Measurements from ENCODE around the gene LIN37.
A peak's percentile ranks its signal among the peaks of the same experiment; 100 is the strongest.
"Not testable (repeated sequence)": the region's sequence is repeated elsewhere in the genome, so short reads cannot be mapped to it uniquely, and the experiment has no call there.

The LIN37 gene

DNA sequence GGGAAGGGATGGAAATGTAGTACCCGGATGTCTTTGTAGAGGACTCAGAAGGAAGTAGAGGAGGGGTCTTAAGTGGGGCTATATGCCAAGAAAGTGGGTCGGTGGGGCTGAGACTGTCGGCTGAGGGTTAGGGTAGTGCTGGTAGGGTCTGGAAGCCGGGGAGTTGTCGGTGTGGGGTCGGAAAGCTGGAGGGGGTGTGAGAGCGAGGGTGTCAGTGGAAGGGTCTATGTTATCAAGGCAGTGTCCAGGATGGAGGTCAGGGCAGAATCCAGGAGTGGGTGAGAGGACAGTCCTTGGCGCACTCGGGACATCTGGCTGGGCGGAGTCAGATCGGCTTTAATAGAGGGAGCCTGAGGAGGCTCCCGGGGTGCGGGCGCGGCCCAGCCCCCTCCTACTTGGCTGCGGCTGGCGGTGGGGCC lies 6.8 kb downstream of the LIN37 start:
- no peak for DNase-seq

DNA sequence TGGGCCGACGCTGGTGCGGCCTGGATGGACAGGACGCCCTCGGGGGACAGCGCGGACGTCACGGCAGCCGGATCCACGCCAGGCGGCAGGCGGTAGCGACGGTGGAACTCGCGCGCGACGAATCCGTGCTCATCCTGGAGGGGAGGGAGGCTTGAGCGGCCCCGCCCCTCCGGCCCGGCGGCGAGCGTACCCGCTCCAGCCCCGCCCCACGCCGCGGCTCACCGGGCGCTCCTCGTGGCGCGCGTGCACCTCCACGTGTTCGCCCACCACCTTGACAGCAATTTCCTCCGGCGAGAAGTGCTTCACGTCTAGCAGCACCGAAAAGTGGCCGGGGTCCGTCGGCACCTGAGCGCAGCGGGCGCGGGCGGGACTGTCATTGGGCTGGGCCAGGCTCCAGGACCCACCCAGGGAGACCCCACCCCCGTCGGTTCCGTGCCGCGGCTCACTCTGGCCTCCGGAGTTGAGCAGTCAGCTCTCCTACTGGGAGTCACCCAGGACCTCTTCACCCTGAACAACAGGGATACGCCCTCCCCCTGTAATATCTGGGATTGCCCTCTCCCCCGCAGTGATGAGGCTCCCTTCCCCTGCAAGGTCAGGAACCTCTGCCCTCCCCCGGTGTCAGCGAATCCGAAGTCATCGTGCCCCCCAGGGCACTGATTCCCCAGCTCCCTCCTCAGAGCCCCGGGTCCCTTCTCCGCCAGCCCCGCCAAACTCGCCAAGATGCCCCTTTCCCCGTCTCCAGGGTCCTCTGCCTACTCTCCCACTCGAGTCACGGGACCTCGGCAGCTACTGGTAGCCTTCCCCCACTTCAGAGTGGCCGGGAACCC lies 7.4 kb downstream of the LIN37 start:
- DNase-seq, result peak; percentile 68

DNA sequence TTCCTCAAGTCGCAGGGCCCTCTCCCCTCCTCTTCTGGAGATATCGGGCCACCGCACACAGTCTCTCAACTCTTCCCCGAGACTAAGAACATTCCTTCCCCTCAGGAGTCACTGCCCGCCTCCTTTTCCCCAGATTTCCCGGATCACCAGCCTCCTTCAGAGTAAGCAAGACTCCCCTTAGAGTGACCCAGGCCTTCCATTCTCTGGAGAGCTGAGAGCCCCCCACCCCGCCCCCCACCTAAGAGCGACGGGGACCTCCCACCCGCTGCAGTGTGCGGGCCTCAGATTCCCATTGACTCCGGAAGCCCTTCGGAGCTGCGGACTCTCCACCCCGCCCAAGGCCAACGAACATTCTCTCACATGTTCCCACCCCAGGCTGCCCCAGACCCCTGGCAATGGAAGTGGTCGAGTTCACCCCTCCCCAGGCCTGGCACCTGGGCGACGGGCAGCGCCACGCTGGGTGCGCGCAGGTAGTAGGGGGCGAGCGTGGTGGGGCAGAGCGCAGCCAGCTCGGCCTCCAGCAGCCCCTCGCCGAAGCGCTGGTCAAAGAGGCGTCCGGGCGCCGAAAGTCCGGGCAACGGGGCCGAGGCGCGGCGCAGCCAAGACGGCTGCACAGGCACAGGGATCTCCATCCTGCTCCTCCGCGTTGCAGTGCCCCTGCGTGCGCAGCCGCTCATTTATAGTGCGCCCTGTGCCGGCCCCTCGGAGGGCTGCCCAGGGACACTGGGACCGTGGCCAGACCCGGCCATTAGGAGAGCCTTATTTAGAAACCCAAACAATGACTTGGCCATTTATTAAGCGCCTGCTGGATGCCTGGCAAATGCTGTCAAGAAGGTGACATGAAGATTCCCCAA lies 8.2 kb downstream of the LIN37 start, which contains the start of gene HSPB6:
TSS of gene HSPB6 (minus strand) at position 653 of the 854 bp plus-strand sequence. CDS start at position 632, 21 bp downstream.
- DNase-seq, result peak; percentile 51

DNA sequence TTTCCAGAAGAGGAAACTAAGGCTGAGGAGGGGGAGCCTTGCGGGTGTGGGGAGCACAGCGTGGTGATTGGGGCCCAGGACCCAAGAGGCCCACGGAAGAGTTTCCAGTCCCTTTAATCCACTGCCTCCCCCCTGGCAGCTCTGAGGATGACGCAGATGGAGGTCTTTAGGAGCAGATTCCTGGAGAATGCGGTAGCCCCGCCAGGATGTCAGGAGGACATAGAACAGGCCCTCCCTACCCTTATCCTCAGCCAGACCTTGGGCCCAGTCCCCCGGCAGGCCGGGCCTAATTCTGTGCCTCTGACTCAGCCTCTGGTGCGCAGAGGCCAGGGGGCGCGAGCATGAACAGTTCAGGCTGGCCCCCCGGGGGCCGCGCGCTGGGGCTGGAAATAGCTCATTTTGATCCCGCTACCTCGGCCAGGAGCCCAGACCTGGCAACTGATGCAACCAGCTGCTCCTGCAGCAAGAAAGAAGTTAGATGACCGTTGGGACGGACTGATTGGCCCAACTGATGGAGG lies 8.9 kb downstream of the LIN37 start:
- DNase-seq, result peak; percentile 65

DNA sequence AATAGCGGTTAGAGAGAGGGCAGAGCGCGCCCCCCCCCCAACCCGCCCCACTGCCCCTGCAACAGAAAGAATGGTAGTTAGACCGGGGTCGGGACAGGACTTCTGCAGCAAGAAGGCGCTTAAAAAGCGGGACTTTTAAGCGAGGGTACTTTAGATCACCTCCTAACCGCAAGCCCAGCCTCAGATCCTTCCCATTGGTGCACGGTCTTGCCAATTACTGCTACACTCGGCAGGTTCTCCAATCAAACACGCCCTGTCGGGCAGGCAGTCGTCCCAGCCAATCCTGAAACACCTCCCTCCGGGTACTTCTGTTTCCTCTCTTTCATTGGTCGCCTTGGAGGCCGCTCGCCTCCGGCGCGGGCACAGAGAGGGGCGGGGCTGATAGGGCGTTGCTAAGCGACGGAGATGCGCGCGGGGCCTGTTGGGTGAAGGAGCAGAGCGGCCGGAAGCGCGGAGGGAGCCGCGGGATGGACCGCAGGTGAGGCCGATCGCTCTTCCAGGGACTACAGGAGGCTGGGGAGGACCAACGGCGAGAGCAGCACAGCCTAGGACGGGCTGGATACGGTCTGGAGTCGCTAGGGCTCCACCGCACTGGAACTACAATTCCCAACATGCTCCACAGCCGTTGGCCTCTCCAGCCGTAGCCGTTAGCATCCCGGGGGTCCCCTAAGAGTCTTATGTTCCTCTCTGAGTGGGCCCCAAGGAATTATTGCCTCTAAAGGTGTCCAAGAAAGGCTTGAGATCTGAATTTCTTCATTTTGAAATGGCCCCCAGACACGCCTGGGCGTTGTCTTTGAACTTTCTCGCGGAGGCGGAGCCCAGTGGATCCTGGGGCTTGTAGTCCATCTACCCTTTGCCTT lies 9.6 kb downstream of the LIN37 start, which contains the start of gene PROSER3:
TSS of gene PROSER3 (plus strand) at position 428 of the 860 bp plus-strand sequence. CDS start at position 468, 40 bp downstream.
- peak; percentile 100 for DNase-seq

DNA sequence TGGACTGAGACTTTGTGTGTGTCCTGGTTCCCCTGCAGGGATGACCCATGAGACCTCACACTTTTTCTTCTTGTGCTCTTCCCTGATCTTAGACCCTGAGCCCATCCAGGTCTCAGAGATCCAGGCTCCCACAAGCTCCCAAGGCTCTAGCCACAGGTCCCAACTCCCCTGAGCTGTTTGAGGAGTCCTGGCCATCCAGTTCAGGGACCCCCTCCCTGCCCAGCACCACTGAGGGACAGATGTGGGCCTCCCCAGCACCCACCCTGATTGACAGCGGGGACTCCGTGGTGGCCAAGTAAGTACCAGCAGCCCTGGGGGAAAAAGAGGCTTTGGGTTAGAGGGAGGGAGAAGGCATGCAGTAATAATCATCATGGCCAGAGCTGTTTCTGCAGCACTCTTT lies 11.3 kb downstream of the LIN37 start:
- no peak for DNase-seq

DNA sequence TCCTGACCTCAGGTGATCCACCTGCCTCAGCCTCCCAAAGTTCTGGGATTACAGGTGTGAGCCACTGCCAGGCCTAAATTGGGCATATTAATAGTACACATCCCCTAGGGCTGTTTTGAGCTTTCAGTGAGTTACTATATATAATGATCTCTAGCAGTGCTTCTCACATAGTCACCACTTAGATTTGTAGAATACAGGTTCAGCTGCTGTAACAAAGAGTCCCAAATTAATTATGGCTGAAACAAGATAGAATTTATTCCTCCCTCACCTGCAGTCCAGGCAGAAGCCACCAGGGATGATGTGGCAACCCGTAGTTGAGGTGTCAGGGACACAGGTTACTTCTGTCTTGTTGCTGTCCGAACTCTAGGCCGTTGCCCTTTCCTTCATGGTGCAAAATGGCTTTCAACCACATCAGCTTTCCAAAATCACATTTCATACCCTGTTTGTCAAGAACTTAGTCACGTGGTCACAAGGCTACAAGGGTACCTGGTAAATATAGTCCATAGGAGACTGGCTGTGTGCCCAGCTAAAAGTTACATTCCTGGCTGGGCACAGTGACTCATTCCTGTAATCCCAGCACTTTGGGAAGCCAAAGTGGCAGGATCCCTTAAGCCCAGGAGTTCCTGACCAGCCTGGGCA lies 12.5 kb downstream of the LIN37 start:
- DNase-seq, result no peak

DNA sequence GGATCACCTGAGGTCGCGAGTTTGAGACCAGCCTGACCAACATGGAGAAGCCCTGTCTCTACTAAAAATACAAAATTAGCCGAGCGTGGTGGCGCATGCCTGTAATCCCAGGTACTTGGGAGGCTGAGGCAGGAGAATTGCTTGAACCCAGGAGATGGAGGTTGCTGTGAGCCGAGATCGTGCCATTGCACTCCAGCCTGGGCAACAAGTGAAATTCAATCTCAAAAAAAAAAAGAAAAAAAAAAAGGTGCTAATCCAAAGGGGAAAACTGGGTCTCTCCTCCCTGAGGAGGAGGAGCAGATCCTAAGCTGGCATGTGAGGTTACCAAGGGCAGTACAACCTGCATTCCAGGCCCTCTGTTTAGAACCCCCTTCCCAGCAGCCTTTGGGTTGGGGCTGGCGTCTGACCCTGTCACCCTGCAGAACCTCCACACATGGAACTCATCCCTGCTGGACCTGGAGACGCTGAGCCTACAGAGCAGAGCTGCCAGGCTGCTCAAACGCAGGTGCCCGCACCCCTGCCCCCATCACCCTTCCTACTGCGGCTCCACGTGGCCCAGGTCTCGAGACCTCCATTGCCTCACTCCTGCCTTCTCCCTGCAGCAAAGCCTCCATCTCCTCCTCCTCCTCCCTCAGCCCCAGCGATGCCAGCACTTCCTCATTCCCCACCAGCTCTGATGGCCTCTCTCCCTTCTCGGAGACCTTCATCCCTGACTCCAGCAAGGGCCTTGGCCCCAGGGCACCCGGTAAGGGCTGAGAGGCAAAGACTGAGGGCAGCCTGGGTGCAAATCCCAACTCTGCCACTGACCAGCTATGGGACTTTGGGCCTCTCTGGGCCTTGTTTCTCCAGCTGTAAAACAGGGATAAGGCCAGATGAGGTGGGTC lies 16.3 kb downstream of the LIN37 start:
- no peak for DNase-seq

DNA sequence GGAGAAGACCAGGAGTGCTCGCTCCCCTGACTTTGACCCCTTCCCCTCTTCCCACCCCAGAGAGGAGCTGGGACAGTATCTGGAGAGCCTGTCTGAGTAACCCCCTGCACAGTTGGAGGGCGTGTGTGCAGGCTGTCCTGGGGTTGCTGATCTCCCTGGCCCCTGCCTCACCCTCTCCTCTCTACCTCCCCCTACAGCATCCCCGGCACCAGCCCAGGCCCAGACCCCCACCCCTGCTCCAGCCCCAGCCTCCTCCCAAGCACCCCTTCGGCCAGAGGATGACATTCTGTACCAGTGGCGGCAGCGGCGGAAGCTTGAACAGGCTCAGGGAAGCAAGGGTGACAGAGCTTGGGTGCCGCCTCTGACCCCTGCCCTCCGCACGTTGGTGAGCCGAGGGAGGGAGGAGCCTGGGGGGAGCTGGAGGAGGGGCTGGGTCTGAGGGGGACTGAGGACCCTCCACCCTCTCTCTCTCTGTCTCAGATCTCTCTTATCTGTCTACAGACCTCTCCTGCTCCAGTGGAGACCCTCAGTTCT lies 18.3 kb downstream of the LIN37 start:
- DNase-seq, result no peak

DNA sequence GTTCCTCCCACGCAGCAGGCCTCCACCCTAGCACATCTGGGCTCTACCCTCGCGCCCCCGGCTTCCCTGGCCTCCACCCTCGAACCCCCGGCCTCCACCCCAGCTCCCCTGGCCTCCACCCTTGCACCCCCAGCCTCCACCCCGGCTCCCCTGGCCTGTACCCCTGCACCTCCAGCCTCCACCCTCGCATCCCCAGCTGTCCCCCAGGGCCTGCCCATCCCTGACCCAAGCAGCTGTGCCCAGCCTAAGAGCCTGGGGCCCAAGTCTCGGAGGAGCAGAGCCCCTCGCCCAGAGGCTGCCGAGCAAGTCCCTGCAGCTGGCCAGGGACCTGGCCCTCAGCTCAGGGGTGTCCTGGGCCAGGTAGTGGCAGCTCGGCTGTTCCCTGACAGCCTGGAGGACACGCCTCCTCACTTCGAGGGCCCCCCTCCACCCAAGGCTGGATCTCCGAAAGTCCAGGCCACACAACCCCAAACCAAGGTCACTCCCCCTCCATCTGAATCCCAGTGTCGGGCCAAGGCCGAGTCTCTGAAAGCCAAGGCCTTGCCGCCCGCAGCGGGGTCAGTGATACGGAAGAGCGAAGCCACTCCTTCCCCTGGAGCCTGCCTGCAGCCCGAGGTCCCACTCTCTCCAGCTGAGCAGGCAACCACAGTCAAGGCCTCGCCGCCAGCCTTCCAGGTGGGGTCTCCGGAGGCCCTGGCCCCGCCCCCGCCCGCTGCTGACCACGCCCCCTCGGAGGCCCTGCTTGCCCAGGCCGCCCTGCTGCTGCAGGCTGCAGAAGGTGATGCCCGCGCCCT lies 19.1 kb downstream of the LIN37 start:
- no peak for DNase-seq

DNA sequence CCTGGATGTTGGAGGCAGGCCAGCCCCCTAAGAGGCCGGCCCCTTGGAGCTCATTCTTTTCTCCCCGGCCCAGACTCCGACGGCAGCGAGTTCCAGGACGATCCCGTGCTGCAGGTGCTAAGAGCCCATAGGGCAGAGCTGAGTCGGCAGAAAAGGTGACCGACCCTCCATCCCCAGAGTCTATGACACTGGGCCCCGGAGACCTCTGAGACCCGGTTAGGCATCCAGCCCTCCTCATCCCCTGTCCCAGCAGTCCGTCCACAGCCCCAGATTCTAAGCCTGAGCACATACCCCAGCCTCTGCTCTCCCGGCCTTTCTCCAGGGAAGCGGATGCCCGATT lies 19.7 kb downstream of the LIN37 start:
- no peak for DNase-seq

DNA sequence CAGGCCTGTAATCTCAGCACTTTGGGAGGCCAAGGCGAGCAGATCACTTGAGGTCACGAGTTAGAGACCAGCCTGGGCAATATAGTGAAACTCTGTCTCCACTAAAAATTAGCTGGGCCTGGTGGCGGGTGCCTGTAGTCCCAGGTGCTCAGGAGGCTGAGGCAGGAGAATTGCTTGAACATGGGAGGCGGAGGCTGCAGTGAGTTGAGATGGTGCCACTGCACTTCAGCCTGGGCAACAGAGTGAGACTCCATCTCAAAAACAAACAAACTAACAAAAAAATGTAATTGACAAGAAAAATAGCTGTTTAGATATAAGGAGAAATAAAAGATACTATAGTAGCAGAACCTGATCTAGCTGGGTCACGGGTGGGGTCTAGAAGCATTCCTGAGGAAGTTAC lies 24.0 kb downstream of the LIN37 start:
- DNase-seq, result not testable (repeated sequence)

DNA sequence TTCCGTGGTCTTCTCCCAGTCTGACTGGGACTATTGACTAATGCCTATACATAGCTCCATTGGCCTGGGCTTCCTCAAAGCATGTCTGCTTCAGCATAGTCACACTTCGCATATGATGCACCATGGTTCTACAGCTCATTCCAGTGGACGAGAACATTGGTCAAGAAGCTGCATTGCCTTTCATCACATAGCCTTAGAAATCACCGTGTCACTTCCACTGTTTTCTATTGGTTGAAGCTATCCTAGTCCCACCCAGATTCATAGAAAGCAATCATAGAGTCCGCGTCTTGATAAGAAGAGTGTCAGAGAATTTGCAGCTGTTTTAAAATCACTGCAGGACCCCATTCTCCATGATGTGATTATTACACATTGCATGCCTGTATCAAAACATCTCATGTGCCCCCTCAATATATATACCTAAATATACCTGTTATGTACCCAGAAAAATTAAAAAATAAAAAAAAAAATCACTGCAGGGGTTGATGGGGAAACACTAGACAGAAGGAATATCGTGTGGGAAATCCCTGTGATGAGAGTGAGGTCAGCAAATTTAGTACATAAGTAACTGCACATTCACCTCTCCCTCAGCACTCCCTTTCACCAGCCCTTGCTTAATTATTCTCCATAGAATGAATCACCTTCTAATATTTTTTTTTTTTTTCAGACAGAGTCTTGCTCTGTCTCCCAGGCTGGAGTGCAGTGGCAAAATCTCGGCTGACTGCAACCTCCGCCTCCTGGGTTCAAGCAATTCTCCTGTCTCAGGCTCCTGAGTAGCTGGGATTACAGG lies 24.8 kb downstream of the LIN37 start:
- no peak for DNase-seq

DNA sequence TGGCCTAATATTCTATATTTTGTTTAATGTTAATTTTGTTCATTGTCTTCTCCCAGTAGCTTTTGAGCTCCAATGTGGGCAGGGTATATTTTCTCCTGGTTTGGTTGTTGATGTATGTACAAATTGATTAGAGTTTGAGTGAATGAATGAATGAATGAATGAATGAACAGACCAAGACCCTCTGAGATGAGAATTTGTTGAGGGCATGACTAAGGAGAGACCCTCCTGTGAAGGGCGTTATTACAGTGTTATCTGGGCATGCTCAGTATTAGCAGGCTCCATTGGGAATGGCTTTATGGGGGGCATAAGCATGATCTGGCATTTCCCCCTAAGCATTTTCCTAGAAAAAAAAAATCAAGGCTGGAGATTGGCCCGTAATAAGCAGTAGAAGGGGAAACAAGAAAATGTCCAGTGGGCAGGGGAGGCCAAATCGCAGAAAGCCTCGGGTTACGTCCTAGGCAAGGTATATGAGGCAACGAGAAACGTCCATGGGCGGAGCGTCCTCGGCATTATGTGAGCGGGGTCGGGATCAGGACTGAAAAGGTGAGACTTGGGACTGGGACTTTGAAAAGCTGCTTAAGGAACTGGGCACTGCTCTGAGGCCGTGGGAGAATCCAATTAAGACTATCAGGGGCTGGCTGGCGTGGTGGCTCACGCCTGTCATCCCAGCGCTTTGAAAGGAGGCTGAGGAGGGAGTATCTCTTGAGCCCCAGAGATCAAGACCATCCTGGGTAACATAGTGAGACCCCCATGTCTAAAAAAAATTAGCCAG lies 26.1 kb downstream of the LIN37 start:
- no peak for DNase-seq

DNA sequence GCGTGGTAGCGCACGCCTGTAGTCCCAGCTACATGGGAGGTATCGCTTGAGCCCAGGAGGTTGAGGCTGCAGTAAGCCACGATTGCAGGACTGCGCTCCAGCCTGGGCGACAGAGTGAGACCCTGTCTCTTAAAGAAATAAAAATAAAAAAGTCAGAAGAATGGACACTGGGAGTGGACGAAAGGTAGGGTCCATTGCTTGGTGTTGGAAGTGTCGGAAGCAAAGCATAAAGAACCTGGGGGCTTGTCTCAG lies 26.6 kb downstream of the LIN37 start:
- no peak for DNase-seq

DNA sequence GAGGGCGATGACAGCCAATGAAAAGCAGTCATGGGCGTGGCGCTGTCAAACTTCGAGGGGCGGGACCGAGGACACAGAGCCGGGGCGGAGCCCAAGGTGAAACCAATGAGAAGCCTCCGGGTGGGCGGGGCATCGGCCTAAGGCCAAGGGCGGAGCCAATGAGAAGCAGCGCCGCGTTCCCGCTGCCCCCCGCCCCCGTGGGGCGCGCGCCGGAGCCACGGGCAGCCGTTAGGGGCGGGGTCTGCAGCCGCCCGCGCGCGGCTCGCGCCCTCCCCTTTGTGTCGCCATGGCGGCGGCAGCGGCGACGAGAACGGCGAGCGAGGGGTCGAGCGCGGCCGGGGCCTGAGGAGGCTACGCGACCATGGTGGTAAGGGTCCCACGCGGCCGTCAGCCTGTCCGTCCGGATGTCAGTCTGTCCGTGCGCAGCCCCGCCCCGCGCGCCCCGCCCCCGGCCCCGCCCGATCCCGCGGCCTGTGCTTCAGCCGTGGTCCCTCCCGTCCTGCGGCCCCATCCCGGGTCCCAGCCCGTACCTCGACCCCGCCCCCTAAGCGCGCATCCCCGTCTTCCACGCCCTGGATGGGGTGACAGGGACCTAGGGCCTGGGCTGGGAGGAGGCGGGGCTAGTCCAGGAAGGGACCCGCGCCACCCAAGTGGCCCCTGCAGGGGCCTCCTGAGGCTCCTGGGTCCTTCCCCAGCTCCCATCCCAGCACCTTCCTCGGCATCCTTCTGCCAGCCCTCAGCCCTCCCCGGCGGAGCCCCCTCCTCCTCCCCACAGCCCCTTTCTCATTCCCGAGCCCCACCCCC lies 27.1 kb downstream of the LIN37 start, which contains the start of gene ARHGAP33:
TSS of gene ARHGAP33 (plus strand) at position 267 of the 804 bp plus-strand sequence. CDS start at position 362, 95 bp downstream.
- peak; percentile 100 for DNase-seq

DNA sequence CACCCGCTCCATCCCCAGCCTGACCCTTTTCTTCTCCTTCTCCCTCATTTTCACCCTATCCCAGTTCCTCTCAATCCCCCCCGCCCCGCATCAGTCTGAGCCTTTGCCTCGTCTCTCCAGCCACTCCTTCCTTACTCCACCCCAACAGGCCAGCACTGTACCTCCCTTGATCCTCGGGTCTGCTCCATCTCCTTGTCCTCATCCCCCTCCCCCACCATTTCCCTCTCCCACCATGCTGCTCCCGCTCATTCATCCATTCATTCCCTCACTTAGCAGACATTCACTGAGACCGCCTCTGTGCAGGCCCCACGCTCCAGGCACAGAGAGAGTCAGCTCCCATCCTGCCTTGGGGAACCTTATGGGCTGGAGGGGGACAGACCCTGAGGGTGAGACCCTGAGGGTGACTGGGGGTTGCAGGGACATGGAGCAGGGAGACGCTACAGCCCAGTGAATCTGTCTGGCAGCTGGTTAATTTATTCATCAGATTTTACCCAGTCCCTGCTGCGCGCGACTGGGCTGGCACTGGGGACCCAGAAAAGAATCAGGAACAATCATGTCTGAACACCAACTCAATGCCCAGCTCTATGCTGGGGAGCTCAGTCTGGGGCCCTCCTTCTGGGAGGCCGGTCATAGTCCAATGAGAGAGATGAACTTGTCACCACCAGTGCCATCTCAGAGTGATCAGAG lies 27.9 kb downstream of the LIN37 start:
- no peak for DNase-seq
